ENCODE measurements around the gene PEPD.

GRCh38 chr19:33377586-33378475, 143.8 kb downstream of the PEPD start:
- TF ChIP-seq CTCF (IDR thresholded peaks at IDR 0.05; ENCODE audit: insufficient read depth, low read length) (no peak), REST (IDR thresholded peaks at IDR 0.05; ENCODE audit: insufficient replicate concordance, low read depth) (no peak), POLR2AphosphoS5 (IDR thresholded peaks at IDR 0.05; ENCODE audit: low read depth) (no peak), GABPA (IDR thresholded peaks at IDR 0.05; ENCODE audit: low read depth) (no peak), SPI1 (IDR thresholded peaks at IDR 0.05; ENCODE audit: borderline replicate concordance, low read depth) (no peak)

Measured in HL-60 (cell line).